Left lung (tissue), 10 donors: ENCODE results near the gene COL24A1. TPM values are rescaled to one million over a fixed set of nuclear protein-coding genes. Genes with fewer than 3 reads are reported as not detected.
"Not testable (repeated sequence)": the region's sequence is repeated elsewhere in the genome, so short reads cannot be mapped to it uniquely, and the experiment has no call there.

Source experiments
- ATAC-seq: fragments of 200-7000 bp; cut with Tn5 transposase; one replicate; pipeline ENCODE4 v1.9.1; 2020; ENCODE audit warnings: moderate library complexity
- DNase-seq, 4 donors: peaks; one replicate each; pipeline ENCODE4 v3.0.0-alpha.2; 2013 to 2020
- H3K27ac ChIP-seq, 2 donors: fragments of 200-600 bp; sonication (generic) in 1 of 2; one replicate each; pipeline versions ENCODE4 v1.5.0 to v1.8.0; 2020 to 2021
- H3K27me3 ChIP-seq, 2 donors: fragments of 200-600 bp; sonication (generic) in 1 of 2; one replicate each; pipeline versions ENCODE4 v1.5.0 to v1.8.0; 2020 to 2021
- H3K36me3 ChIP-seq, 2 donors: fragments of 200-600 bp; sonication (generic) in 1 of 2; one replicate each; pipeline versions ENCODE4 v1.5.0 to v1.8.0; 2020 to 2021
- H3K4me1 ChIP-seq, 2 donors: fragments of 200-600 bp; one replicate each; pipeline ENCODE4 v1.8.0; 2021
- H3K4me3 ChIP-seq, 2 donors: fragments of 200-600 bp; sonication (generic) in 1 of 2; one replicate each; pipeline versions ENCODE4 v1.5.0 to v1.8.0; 2020 to 2021; ENCODE audit warnings: mild to moderate bottlenecking in 1 of 2
- H3K9me3 ChIP-seq, 2 donors: fragments of 200-600 bp; sonication (generic) in 1 of 2; one replicate each; pipeline versions ENCODE4 v1.5.0 to v1.8.0; 2020 to 2021
- CTCF ChIP-seq, 2 donors: fragments of 200-600 bp; sonication (generic) in 1 of 2; IDR thresholded peaks; one replicate each; pipeline versions ENCODE4 v1.5.0 to v1.8.0; 2021; ENCODE audit warnings: antibody characterized with exemption in 2 of 2
- intact Hi-C, 2 donors: fragments of 100-400 bp; cut with DNase I; formaldehyde crosslinking; loops; one replicate each; pipeline versions ENCODE4 v1.11.2 to v1.14.2; 2022
- polyA plus RNA-seq, 6 donors: library from polyadenylated mRNA; unstranded; fragments of 120-200 nt; gene quantifications; one replicate each; pipeline ENCODE4 v1.2.1, GENCODE V29; 2013; ENCODE audit not compliant: insufficient read length in 6 of 6
- total RNA-seq, 2 donors: library from RNA; stranded (reverse); fragmentation: NEBNext Ultra II Directional; extraction: Animal tissue kit (Norgen Biotek cat#: 25700); gene quantifications; one replicate each; pipeline ENCODE4 v1.2.1, GENCODE V29; 2021
- donor health status: DM: no; HTN: yes; CAD: no.
- donor health status: DM: no; HTN: no; CAD: no.

COL24A1 gene
- total and polyA plus RNA-seq, 8 donors: 0.84 to 40.8 (median 29.1) TPM

DNA sequence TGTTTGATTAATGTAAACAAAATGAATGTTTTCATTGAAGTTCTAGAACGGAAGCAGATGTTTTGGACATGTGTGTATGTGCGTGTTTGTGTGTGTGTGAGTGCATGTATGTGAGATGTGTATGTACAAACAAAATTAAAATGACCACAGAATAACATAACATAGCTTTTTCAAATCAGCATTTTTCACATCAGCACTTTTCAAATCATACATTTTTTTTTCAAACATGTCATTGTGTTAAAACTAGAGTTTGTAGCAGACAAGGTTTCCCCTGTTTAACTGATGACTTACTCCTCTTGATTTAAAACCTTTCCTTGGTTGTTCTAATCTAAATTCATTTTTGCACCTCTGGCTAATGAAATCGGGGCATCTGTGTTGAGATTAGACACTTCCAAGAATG, 412.8 kb downstream of the COL24A1 start:
- no peaks in the 10 kb centered on the region for H3K9me3 ChIP-seq
- no peak overlapping the region for H3K27ac ChIP-seq
- no peaks in the 10 kb centered on the region for H3K4me1 ChIP-seq
- no peaks in the 10 kb centered on the region for H3K27me3 ChIP-seq
- no peak for TF ChIP-seq CTCF (IDR thresholded peaks at IDR 0.05)
- intact Hi-C loops: no loop called here
- no peak for DNase-seq
- no peak for ATAC-seq
- no peak overlapping the region for H3K4me3 ChIP-seq
- no peaks in the 10 kb centered on the region for H3K36me3 ChIP-seq

DNA sequence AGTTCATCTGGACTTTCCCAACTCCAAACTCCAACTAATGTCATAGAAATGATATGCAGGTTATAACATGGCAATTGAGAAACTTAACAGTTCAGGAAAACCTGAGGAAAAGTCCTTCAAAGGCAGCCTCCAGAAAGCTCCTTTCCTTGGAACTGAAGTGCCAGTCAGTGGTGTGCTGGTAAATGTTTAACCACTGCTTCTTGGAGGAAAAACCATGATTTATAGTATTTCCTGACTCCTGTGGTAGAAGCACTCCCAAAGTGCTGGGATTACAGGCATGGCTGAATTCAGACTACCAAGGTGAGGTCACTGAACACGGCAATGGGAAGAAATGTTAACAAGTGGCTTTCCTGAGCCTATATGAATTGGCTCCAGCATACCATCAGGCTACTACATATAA, 421.6 kb downstream of the COL24A1 start:
- DNase-seq (peak in 1 of 4 donors; percentile 21), ATAC-seq (no peak)
- H3K27me3 ChIP-seq: no peaks in the 10 kb centered on the region
- H3K9me3 ChIP-seq: no peaks in the 10 kb centered on the region
- intact Hi-C loops: no loop called here
- H3K4me1 ChIP-seq: no peaks in the 10 kb centered on the region
- TF ChIP-seq CTCF (IDR thresholded peaks at IDR 0.05): no peak
- no peak overlapping the region for H3K27ac ChIP-seq
- H3K36me3 ChIP-seq: no peaks in the 10 kb centered on the region
- no peak overlapping the region for H3K4me3 ChIP-seq

DNA sequence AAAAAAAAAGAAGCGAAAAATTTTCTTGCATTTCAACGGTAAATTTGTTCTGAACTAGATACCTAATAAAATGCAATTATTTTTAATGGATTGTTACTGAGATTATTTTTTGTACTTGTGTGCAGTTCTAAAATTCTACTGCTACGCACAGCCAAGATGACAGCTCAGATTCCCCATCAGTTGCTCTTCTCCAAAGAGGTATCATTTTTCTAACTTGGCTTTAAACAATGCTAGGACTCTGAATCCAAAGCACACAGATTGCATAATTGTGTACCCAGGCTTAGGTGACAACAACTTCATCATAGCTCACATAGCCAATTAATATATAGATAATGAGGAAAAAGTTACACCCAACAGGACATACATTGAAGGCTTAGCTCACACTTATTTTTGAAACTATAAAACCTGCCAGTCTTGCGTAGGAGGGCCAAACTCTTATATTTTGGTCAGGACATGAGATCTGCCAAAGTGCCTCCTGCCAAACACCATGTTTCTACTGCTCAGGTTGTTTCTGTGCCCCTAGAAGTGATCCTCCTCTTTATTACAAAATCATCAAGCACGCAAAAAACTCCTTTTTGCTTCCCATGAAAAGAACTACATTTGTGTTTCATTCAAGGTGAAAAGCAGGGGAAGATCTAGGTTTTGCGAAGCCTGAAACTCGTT, 437.8 kb downstream of the COL24A1 start:
- Histone ChIP-seq H3K4me3 (no peak overlapping the region), H3K36me3 (no peaks in the 10 kb centered on the region), H3K9me3 (peaks cover 0 to 30% of the 10 kb centered on the region in 2 donors), H3K4me1 (no peaks in the 10 kb centered on the region), H3K27ac (no peak overlapping the region), H3K27me3 (no peaks in the 10 kb centered on the region)
- no peak for DNase-seq
- intact Hi-C loops: no loop called here
- ATAC-seq: no peak
- TF ChIP-seq CTCF (IDR thresholded peaks at IDR 0.05): no peak

DNA sequence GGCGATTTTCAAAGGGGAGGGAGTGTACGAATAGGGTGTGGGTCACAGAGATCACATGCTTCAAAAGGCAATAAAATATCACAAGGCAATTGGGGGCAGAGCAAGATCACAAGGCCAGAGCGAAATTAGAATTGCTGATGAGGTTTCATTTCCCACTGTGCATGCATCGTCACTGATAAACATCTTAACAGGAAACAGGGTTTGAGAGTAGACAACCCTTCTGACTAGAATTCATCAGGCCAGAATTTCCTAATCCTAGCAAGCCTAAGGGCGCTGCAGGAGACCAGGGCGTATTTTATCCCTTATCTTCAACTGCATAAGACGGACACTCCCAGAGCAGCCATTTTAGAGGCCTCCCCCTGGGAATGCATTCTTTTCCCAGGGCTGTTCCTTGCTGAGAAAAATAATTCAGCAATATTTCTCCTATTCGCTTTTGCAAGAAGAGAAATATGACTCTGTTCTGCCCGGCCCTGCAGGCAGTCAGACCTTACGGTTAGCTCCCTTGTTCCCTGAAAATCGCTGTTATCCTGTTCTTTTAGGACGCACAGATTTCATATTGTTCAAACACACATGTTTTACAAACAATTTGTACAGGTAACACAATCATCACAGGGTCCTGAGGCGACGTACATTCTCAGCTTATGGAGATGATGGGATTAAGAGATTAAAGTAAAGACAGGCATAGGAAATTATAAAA, 442.0 kb downstream of the COL24A1 start:
- H3K9me3 ChIP-seq: peaks cover 0 to 18% of the 10 kb centered on the region in 2 donors
- H3K27me3 ChIP-seq, H3K36me3 ChIP-seq, H3K27ac ChIP-seq, DNase-seq, H3K4me3 ChIP-seq, ATAC-seq, intact Hi-C loops, H3K4me1 ChIP-seq: not testable (repeated sequence)

- H3K4me3 ChIP-seq: peak overlapping the region; percentile 71 to 79
- intact Hi-C loops: no loop called here
- peaks cover 0 to 4% of the 10 kb centered on the region in 2 donors for H3K9me3 ChIP-seq
- H3K27me3 ChIP-seq: no peaks in the 10 kb centered on the region
- DNase-seq (no peak), ATAC-seq (no peak)
- H3K36me3 ChIP-seq: peaks cover 0 to 21% of the 10 kb centered on the region in 2 donors
- no peak for TF ChIP-seq CTCF (IDR thresholded peaks at IDR 0.05)
- peaks cover 9 to 19% of the 10 kb centered on the region in 2 donors for H3K4me1 ChIP-seq
- peak overlapping the region; percentile 82 to 88 for H3K27ac ChIP-seq
Observed at GRCh38 chr1:85708829-85709227, 447.7 kb downstream of the COL24A1 start.
